SK-N-SH (cell line): ENCODE measurements around the gene SYNGR1.

Experiments used
- EP300 ChIP-seq, 2 experiments: IDR thresholded peaks; 2 replicates each; pipeline versions ENCODE4 v1.4.0 to v1.6.1; 2012; ENCODE audit warnings: borderline replicate concordance in 1 of 2, low read depth in 1 of 2, low read length in 1 of 2
- TEAD4 ChIP-seq: IDR thresholded peaks from 2 replicates; pipeline ENCODE4 v1.4.0; 2012; ENCODE audit warnings: mild to moderate bottlenecking, borderline replicate concordance; ENCODE audit not compliant: insufficient read depth
- TF ChIP-seq, protein P1 (sequence below): fragments of 200-600 bp; sonication (generic); IDR thresholded peaks from 2 replicates; pipeline ENCODE4 v1.6.1; 2017; ENCODE audit warnings: antibody characterized with exemption, mild to moderate bottlenecking, moderate library complexity

DNA sequence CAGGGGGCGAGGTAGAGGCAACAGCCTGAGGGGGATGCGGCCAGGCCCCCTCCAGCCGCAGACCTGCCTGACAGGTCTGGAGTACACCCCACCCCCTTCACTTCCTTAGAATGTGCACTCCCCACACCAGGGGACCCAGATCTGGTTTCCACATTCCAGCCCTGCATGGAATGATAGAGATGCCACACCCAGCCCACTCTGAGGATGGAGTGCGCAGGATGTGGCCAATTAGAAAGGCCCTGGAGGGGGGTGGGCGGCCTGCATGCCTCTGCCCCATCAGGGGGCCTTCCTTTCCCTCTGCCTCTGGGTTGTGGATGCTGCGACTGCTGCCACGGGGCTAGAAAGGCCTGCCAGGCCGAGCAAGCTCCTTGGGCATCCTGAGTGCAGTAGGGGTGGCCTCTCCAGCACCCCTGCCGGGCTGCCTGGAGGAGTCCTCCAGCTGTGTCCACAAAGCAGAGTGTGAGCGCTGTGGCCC is 78.8 kb downstream of the SYNGR1 start:
- TF ChIP-seq, protein P1, sequence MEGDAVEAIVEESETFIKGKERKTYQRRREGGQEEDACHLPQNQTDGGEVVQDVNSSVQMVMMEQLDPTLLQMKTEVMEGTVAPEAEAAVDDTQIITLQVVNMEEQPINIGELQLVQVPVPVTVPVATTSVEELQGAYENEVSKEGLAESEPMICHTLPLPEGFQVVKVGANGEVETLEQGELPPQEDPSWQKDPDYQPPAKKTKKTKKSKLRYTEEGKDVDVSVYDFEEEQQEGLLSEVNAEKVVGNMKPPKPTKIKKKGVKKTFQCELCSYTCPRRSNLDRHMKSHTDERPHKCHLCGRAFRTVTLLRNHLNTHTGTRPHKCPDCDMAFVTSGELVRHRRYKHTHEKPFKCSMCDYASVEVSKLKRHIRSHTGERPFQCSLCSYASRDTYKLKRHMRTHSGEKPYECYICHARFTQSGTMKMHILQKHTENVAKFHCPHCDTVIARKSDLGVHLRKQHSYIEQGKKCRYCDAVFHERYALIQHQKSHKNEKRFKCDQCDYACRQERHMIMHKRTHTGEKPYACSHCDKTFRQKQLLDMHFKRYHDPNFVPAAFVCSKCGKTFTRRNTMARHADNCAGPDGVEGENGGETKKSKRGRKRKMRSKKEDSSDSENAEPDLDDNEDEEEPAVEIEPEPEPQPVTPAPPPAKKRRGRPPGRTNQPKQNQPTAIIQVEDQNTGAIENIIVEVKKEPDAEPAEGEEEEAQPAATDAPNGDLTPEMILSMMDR: no peak
- no peak for TF ChIP-seq EP300 (IDR thresholded peaks at IDR 0.05; ENCODE audit: borderline replicate concordance in 1 of 2, low read depth in 1 of 2, low read length in 1 of 2)
- TF ChIP-seq TEAD4: no peak
